Astrocyte of the cerebellum (primary cell): ENCODE results near the gene NEK6.

Experiments
- DNase-seq: peaks from one replicate; pipeline ENCODE4 v3.0.0-alpha.2; 2011; ENCODE audit warnings: low read depth
- H3K4me3 ChIP-seq: 2 replicates; pipeline ENCODE4 v1.5.1; 2011; ENCODE audit warnings: mild to moderate bottlenecking, low read depth, low read length, moderate library complexity
- in situ Hi-C: cut with HindIII; loops from 2 replicates; pipeline ENCODE4 v1.10.0; 2017; ENCODE audit warnings: low sequenced_read_pairs
- TF ChIP-seq, protein P1 (sequence below): IDR thresholded peaks from 2 replicates; pipeline ENCODE4 v1.5.1; 2012; ENCODE audit warnings: low read length, low read depth, moderate library complexity, mild to moderate bottlenecking; ENCODE audit errors: missing control alignments

Gene NEK6

GRCh38 chr9:124292696-124293593 lies 35.2 kb downstream of the NEK6 start:
- in situ Hi-C loops: loop anchor here (5.0 kb wide), 1 partner anchor 71 kb away; no protein-coding TSS in a partner anchor
- H3K4me3 ChIP-seq: no peak overlapping the region
- no peak for DNase-seq
- TF ChIP-seq, protein P1, sequence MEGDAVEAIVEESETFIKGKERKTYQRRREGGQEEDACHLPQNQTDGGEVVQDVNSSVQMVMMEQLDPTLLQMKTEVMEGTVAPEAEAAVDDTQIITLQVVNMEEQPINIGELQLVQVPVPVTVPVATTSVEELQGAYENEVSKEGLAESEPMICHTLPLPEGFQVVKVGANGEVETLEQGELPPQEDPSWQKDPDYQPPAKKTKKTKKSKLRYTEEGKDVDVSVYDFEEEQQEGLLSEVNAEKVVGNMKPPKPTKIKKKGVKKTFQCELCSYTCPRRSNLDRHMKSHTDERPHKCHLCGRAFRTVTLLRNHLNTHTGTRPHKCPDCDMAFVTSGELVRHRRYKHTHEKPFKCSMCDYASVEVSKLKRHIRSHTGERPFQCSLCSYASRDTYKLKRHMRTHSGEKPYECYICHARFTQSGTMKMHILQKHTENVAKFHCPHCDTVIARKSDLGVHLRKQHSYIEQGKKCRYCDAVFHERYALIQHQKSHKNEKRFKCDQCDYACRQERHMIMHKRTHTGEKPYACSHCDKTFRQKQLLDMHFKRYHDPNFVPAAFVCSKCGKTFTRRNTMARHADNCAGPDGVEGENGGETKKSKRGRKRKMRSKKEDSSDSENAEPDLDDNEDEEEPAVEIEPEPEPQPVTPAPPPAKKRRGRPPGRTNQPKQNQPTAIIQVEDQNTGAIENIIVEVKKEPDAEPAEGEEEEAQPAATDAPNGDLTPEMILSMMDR: no peak

DNA sequence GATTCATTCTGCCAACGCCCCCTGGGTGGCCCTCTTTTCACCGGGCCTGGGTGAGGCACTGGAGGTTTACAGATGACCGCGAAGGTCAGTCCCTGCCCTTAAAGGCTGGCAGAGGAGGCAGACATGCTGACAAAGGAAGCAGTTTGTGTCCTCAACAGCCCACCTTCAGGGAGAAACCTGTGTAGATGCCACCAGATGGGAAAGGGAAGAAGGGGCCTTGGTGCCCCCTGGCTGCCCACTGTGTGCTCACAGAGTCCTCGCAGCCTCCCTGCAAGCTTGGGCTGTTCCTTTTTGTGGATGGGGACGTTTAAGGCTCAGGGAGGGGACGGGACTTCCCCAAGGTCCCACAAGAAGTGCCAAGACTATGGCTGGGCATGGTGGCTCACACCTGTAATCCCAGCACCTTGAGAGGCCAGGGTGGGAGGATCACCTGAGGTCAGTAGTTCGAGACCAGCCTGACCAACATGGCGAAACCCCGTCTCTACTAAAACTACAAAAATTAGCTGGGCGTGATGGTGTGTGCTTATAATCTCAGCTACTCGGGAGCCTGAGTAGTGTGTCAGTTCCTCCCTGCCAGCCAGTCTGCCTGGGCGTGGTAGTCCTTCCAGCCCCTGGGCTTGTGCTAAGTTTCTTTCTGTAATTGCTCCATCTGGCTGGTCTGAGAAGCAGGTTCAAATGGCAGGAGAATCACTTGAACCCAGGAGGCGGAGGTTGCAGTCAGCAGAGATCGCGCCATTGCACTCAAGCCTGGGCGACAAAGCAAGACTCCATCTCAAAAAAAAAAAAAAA lies 36.2 kb downstream of the NEK6 start:
- DNase-seq: no peak
- TF ChIP-seq, protein P1: peak; percentile 12
- in situ Hi-C loops: loop anchor here (5.0 kb wide), 1 partner anchor 72 kb away; no protein-coding TSS in a partner anchor
- H3K4me3 ChIP-seq: no peak overlapping the region

DNA sequence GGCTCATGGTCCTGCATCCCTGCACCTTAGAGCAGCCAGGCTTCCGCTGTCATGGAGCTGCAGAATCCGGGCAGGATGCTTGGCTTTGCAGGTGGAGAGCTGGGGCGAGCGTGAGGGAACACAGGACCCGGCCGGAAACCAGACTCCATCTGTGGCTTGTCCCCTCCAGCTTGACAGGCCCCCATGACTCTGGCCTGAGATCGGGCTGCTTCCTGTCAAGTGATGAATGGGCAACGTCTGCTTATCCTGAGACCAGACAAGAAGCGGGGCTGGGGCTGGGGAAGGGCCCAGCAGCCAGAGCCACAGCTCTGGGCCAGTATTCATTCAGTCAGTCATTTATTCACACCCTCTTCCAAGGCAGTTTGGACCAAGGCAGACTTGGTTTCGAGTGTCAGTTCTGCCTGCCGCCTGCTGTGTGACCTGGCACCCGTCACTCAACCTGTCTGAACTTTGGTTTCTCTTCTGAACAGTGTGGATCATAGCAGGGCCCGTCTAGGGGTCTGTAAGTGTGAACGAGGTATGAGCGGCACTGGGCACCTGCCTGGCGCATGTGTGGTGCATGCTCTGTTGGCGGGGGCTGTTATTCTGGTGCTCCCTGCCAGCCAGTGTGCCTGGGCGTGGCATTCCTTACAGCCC lies 37.5 kb downstream of the NEK6 start:
- DNase-seq: no peak
- in situ Hi-C loops: no loop called here
- H3K4me3 ChIP-seq: no peak overlapping the region
- TF ChIP-seq, protein P1: no peak

- no peak overlapping the region for H3K4me3 ChIP-seq
- TF ChIP-seq, protein P1: no peak
These were observed 38.3 kb downstream of the NEK6 start for GRCh38 chr9:124296094-124296493.

GRCh38 chr9:124296796-124297550 lies 39.2 kb downstream of the NEK6 start:
- TF ChIP-seq, protein P1: no peak
- H3K4me3 ChIP-seq: no peak overlapping the region
- in situ Hi-C loops: no loop called here
- DNase-seq: no peak

More at GRCh38 chr9:124296094-124296493, 38.3 kb downstream of the NEK6 start:
- in situ Hi-C loops: no loop called here
- no peak for DNase-seq
